GM21390 (cell line): ENCODE measurements around the gene CUEDC2.

Source experiments
- ATAC-seq: cut with Tn5 transposase; IDR thresholded peaks from one replicate; pipeline ENCODE4 v1.9.1; 2021; ENCODE audit not compliant: unreplicated experiment

The CUEDC2 gene, protein sequence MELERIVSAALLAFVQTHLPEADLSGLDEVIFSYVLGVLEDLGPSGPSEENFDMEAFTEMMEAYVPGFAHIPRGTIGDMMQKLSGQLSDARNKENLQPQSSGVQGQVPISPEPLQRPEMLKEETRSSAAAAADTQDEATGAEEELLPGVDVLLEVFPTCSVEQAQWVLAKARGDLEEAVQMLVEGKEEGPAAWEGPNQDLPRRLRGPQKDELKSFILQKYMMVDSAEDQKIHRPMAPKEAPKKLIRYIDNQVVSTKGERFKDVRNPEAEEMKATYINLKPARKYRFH

GRCh38 chr10:102432162-102432950, at the start of gene CUEDC2:
Gene CUEDC2, minus strand, starts transcription at chr10:102432574. Its CDS starts 7,386 bp downstream, at chr10:102425188.
- ATAC-seq, result peak; percentile 87

GRCh38 chr10:102480396-102480795, 48.0 kb upstream of the CUEDC2 start:
- no peak for ATAC-seq

- ATAC-seq, result no peak
These were observed 47.3 kb upstream of the CUEDC2 start for GRCh38 chr10:102479651-102480050.

- no peak for ATAC-seq
These were observed 44.2 kb upstream of the CUEDC2 start for GRCh38 chr10:102476466-102477141.

GRCh38 chr10:102475451-102476040, 43.2 kb upstream of the CUEDC2 start:
- no peak for ATAC-seq

DNA sequence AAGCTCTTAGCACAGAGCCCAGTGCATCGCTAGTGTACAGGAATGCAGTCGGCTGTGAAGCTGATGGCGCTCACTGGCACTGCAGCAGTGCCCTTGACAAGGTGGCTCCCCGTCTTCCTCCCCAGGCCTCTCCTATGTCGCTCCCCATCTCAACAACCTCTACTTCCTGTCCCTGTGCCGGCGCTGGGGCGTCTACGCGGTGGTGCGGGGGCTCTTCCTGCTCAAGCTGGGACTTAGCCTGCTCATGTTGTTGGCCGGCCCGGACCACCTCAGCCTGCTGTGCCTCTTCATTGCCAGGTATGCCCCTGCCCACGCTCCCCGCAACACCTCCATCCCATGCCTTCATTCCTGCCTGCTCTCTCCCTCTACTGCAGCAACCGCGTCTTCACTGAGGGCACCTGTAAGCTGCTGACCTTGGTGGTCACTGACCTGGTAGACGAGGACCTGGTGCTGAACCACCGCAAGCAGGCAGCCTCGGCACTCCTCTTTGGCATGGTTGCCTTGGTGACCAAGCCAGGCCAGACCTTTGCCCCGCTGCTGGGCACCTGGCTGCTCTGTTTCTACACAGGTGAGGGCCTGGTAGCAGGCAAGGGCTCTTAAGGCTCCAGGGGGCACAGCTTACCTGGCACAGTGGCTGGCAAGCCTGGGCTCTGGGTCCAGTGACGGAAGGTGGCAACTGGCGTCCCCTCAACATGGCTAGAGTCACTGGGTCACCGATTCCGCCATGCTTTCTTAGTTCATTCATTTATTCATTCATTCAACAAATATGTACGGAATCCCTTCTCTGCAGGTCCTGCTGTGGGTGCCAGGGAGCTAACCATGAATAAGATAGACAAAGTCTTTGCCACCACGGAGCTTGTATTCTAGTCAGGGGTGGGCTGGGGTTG, 41.3 kb upstream of the CUEDC2 start:
- no peak for ATAC-seq

DNA sequence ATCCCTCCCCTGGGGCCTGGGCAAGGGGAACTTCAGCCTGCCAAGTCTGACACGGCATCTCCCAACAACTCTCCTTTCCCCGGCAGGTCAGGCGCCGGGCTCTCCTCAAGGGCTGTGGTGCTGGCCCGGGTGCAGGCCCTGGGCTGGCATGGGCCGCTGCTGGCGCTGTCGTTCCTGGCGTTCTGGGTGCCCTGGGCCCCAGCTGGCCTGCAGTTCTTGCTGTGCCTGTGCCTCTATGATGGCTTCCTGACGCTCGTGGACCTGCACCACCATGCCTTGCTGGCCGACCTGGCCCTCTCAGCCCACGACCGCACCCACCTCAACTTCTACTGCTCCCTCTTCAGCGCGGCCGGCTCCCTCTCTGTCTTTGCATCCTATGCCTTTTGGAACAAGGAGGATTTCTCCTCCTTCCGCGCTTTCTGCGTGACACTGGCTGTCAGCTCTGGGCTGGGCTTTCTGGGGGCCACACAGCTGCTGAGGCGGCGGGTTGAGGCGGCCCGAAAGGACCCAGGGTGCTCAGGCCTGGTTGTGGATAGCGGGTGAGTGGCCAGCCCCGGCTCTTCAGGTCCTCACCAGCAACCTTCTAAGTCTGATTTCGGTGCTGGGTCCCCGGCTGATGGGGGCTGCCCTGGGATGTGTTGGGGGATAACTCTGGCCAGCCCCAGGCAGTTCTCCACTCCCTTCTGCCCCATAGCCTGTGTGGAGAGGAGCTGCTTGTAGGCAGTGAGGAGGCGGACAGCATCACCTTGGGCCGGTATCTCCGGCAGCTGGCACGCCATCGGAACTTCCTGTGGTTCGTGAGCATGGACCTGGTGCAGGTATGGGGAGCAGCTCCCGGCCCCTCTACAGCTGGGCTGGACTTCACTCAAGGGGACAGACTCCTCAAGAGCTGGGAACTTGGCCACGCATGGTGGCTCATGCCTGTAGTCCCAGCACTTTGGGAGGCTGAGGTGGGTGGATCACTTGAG, 38.5 kb upstream of the CUEDC2 start:
- ATAC-seq, result no peak

DNA sequence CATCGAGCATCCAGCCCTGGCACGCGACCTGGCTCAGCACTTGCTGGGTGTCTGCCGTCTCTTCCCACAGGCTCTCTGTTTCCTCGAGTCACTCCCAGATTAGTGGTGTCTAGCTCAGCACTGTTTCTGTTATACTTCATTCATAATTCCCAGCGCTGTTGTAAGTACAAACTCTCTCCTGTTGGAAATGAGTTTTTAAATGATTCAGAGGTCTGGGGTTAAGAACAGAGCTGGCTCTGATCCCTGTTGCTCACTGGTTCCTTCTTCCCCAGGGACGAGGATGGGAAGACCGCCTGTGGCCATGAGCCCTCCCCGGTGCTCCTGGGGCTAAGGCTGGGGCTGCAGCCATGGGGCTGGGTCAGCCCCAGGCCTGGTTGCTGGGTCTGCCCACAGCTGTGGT, 36.3 kb upstream of the CUEDC2 start:
- no peak for ATAC-seq

- no peak for ATAC-seq
These were observed 35.6 kb upstream of the CUEDC2 start for GRCh38 chr10:102467971-102468438.

GRCh38 chr10:102467318-102467717, 34.9 kb upstream of the CUEDC2 start:
- no peak for ATAC-seq

GRCh38 chr10:102465466-102465865, 33.1 kb upstream of the CUEDC2 start:
- no peak for ATAC-seq

DNA sequence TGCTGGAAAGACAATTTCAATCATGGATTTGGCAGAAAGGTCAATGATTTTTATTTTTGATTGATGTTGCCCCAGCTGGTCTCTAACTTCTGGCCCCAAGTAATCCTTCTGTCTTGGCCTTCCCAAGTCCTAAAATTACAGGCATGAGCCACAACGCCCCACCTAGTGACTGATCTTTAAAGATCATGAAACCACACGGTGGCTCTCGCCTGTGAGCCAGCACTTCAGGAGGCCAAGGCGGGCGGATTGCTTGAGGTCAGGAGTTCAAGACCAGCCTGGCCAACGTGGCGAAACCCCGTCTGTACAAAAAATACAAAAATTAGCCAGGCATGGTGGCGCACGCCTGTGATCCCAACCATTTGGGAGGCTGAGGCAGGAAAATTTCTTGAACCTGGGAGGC, 31.6 kb upstream of the CUEDC2 start:
- ATAC-seq, result no peak

DNA sequence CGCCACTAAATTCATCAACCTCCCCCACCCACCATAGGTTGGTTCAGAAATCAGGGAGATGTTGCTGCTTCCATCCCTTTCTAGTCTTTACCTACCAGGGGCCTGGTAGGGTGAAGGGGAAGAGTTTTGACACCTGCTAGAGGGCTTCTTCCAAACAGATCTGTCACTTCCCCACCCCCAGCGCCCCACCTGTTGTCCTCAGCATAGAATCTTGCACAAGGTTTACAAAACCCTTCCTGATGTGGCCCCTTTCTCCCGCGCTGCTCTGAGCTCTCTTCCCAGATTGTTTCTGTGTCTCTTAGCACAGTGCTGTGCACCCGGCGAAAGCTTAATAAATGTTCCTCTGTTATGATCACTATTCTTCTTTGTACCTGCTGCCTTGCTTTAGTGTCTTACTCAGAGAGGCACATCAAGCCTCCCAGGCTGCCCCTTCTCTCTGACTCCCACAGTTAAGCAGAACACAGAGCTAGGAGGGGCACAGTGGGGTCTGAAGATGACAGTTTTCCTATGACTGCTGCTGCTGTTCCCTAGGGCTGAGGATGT, 30.2 kb upstream of the CUEDC2 start:
- ATAC-seq, result no peak

- ATAC-seq, result peak; percentile 78
These were observed 29.0 kb upstream of the CUEDC2 start for GRCh38 chr10:102461187-102462054.

DNA sequence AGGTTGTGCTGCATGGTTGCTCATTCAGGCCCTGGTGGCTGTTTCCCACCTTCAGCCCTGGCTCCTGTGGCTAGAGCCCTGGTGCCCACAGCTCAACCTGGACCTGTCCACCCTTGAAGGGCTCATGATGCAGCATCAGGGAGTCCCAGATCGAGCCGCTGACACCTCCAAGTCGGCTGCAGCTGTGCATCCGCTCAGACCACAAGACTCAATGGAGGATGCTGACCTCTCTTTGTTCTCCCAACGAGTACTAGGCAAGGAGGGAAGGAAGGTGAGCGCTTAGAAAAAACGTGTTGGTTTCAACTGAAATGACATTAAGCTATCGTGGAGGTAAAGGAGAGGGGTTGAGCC, 28.4 kb upstream of the CUEDC2 start:
- ATAC-seq, result peak; percentile 31

GRCh38 chr10:102458656-102459055, 26.3 kb upstream of the CUEDC2 start:
- ATAC-seq, result no peak

GRCh38 chr10:102457591-102458150, 25.3 kb upstream of the CUEDC2 start:
- no peak for ATAC-seq
